Measurements from ENCODE around the gene ARHGEF3.

- TF ChIP-seq CTCF (IDR thresholded peaks at IDR 0.05) (no peak), ZFX (IDR thresholded peaks at IDR 0.05; ENCODE audit: borderline replicate concordance) (no peak)
Measured at GRCh38 chr3:56776556-56776950, 25.2 kb downstream of the ARHGEF3 start.
